Hematopoietic multipotent progenitor cell treated with erythropoietin and hydrocortisone succinate and interleukin-3 and kit ligand, for 8 days (in vitro differentiated cells): ENCODE data around the gene ABCB8.
A peak's percentile ranks its signal among the peaks of the same experiment; 100 is the strongest.
"Not testable (repeated sequence)": the region's sequence is repeated elsewhere in the genome, so short reads cannot be mapped to it uniquely, and the experiment has no call there.

Experiments
- DNase-seq: peaks from one replicate; pipeline ENCODE4 v3.0.0-alpha.2; 2015

The ABCB8 gene

DNA sequence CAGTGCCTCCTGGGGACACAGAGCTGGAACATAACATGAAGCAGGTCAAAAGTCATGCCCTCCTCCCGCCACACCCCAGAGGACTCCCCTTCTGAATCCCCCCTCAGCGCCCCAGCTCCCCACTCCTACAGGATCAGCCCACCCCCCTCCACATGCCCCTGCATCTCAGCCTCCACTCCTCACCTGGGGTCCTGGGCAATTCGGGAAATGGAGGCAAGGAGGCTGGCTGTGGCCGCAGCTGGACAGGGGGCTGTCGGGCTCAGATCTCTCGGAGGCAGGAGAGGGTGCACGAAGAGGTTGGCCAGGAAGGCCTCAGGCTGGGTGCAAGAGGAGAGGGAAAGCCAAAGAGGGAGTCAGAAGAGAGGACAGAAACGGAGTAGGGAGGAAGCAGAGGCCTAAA lies 11.7 kb upstream of the ABCB8 start:
- DNase-seq = no peak

- DNase-seq = no peak
These were observed 11.3 kb upstream of the ABCB8 start for GRCh38 chr7:151016942-151017341.

DNA sequence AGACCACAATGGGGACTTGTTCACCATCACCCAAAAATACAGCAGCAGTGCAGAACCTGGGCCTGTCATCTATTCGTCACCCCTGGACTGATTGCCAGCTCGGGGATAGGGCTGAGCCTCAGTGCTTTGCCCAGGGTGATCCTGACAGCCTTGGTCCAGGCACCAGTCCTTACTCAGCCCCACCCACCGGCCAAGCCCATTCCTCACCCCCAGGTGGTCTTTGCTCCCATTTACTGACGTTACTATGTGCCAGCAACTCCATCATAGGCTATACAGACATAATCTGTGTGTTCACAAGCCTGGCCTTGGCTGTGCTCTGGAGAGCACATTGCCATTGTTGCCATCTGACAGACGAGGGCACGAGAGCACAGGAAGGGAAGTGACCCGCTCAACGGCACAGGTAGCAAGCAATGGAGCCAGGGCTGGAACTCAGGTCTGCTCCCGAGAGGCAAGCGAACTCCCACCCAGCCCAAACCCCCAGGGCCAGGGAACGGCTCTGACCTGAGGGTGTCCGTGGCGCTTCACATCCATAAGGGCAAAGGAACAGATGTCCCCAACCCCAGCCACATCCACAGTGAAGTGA lies 10.8 kb upstream of the ABCB8 start:
- no peak for DNase-seq

- peak; percentile 64 for DNase-seq
These were observed 10.3 kb upstream of the ABCB8 start for GRCh38 chr7:151017953-151018420.

DNA sequence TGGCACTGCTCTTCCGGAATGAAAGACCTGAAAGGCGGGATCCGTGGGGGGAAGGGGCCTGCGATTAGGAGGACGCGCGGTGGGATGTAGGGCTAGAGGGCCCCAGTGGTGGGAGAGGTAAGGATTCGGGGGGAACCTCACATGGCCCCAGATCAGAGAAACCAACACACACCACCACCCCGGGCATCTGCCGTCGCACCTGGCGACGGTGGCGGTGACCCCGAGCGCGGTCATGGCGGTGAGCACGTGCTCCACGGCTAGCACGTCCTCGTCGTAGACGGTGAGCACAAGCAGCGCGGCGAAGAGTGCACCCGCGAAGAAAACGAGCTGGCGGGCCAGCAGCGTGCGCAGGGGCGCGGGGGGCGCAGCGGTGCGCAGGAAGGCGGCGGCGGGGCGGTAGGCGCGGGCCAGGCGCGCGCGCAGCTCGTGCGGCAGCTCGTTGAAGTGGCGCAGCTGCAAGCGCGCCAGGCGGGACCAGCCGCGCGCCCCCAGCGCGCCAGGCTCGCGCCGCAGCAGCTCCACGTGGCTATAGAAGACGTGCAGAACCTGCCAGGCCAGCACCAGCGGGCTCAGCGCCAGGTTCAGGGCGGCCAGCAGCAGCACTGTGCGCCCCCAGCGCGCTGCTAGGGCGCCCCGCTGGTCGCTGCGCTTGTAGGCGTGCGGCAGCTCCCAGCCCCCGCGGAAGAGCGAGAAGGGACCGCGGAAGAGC lies 9.7 kb upstream of the ABCB8 start:
- peak; percentile 49 for DNase-seq

DNA sequence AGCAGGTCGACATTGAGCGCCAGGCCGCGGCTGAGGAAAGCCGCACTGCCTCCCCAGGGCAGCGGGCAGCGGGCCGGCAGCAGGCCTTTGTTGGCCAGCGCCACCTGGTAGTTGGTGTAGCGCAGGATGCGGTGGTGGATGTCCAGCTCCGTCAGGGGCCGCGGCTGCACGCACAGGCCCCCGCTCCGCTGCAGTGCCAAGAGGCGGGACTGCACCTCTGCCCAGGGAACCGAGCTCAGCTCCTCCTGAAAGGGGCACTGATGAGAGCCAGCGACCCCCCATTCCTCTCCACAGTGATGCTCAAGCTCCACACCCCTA lies 9.2 kb upstream of the ABCB8 start:
- no peak for DNase-seq

GRCh38 chr7:151020231-151020630 lies 8.0 kb upstream of the ABCB8 start:
- DNase-seq = no peak

DNA sequence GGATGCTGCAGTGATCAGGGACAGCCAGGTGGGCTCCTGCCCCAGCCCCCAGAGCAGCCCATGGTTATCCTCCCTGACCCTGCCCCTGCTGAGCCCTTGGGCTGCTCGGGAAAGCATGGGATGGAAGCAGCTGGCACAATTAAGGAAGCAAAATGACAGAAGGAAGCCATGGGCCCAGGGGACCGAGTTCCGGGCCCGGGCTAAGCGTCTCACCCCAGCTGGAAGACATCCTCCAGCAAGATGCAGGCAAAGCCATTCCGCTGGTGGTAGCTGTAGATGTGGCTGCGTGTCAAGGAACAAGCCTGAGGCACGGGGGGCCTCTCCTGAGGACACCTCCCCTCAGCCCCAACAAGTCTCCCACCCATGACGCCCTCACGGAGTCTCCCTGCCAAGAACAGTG lies 5.0 kb upstream of the ABCB8 start:
- DNase-seq = no peak

- DNase-seq = no peak
These were observed 3.7 kb upstream of the ABCB8 start, which contains the start of gene ATG9B for GRCh38 chr7:151024435-151025056. TSS of gene ATG9B (minus strand) at chr7:151024494. CDS start at chr7:151024423, 71 bp downstream.

DNA sequence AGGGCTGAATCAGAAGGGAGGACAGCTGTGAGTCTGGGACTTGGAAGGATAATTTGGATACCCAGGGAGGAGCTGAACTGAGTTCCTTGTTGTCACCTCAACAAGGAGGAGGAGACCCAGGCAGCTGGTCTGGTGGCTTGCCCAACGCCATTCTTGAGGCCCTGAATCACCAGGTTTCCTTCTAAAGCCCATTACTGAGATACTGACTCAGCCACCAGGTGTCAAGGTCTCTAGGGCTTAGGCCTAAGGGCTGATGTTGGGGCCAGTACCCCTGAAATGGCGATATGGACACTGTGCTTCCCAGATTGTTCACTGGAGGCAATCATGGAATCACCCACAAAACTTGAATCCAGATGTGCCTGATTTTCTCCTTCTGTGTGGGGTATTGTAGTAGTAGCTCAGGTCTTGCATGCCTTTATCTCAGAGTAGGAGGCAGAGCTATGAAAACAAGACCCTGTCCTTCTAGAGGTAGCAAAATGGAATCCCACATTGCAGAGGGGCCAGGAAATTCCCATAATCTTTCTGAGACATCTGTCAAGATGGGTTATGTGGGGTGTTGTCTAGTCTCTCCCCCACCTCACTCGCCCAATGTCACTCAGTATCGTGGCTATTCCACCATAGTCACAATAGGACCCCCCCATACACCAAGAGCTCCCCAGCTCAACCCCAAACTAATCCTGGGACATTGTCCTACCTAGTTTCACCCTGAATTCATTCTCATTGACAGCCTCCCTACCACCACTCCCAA lies 2.2 kb upstream of the ABCB8 start:
- DNase-seq = peak; percentile 26

GRCh38 chr7:151026771-151027727 lies 1.2 kb upstream of the ABCB8 start:
- peak; percentile 89 for DNase-seq

DNA sequence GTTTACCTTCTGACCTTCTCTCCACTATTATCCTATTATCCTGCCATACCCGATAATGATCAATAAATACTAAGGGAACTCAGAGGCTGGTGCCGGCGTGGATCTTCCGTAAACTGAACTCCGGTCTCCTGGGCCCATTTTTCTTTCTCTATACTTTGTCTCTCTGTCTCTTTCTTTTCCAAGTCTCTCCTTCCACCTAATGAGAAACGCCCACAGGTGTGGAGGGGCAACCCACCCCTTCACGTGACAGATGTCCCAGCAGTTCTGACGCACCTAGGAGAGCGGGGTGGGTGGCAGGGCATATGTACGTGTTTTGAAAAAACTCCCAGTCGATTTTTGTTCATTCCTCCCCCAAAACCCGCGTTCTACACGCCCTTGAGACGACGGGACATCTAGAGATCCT lies 521 bp upstream of the ABCB8 start:
- DNase-seq = not testable (repeated sequence)

GRCh38 chr7:151028948-151029501 lies 775 bp downstream of the ABCB8 start:
- DNase-seq = no peak

DNA sequence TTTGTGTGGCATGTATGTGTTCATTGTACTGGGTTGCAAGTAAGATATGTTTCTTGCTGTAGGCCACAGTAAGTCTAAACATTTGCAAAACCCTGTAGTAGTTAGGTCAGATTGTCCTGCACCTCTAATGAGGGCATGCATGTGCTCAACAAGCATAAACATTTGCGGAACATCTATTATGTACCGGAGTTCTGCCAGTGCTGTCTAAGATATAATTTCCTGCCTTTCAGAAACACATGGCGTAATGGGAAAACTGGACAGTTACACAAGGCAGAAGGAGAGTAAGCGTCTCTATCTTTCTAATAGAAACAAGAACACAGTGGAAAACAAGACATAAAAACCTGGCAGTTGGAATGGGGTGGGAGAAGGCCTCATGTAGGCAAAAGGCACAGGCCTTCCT lies 2.8 kb downstream of the ABCB8 start:
- DNase-seq = no peak

GRCh38 chr7:151032936-151033863 lies 5.0 kb downstream of the ABCB8 start:
- no peak for DNase-seq

- DNase-seq = no peak
These were observed 5.6 kb downstream of the ABCB8 start for GRCh38 chr7:151033864-151034249.

- DNase-seq = no peak
These were observed 6.2 kb downstream of the ABCB8 start for GRCh38 chr7:151034312-151035025.

GRCh38 chr7:151035026-151035717 lies 6.9 kb downstream of the ABCB8 start:
- DNase-seq = no peak

GRCh38 chr7:151035902-151036301 lies 7.7 kb downstream of the ABCB8 start:
- no peak for DNase-seq
